SU-DHL-6 (cell line): ENCODE results near the gene GIMAP5.

Experiments used
- EZH2phosphoT487 ChIP-seq: fragments of 200-600 bp; sonication (generic), shearing (Covaris generic); conservative IDR thresholded peaks from 2 replicates; pipeline ENCODE4 v1.6.1; 2018; ENCODE audit warnings: mild to moderate bottlenecking, antibody characterized with exemption, low read length, moderate library complexity, mixed read lengths
- TF ChIP-seq, protein P1 (sequence below): fragments of 200-600 bp; sonication (generic); IDR thresholded peaks from one replicate; pipeline ENCODE4 v1.5.1; 2017; ENCODE audit warnings: antibody characterized with exemption, mild to moderate bottlenecking, low read length, moderate library complexity; ENCODE audit not compliant: insufficient read depth, poor library complexity, severe bottlenecking

DNA sequence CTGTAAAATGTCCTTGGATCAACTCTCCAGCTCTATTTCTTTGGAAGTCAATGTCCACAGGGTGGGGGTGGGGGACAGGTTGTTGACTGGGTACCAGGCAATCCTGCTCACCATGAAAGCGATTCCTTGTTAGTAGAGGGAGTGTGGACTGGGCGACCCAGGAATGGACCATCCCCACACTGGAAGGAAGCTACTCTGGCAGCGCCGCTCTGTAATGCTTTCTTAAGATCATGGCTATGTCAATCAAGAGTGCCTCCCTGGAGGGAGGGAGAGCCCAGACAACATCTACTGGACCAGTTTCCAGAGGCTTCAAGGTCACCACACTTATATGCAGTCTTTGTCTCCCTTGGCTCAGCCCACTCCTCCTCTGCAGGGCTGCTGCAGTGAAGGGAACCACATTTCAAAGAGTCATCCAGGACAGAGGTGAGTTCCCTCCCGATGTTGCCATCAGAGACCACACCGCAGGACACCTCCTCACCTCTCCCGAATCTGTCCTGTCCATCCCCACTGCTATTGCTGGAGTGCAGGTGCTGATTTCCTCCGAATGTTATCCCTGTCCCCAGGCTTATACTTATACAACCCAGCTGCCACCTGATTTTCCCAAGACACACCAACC, 6.9 kb downstream of the GIMAP5 start:
- TF ChIP-seq, protein P1, sequence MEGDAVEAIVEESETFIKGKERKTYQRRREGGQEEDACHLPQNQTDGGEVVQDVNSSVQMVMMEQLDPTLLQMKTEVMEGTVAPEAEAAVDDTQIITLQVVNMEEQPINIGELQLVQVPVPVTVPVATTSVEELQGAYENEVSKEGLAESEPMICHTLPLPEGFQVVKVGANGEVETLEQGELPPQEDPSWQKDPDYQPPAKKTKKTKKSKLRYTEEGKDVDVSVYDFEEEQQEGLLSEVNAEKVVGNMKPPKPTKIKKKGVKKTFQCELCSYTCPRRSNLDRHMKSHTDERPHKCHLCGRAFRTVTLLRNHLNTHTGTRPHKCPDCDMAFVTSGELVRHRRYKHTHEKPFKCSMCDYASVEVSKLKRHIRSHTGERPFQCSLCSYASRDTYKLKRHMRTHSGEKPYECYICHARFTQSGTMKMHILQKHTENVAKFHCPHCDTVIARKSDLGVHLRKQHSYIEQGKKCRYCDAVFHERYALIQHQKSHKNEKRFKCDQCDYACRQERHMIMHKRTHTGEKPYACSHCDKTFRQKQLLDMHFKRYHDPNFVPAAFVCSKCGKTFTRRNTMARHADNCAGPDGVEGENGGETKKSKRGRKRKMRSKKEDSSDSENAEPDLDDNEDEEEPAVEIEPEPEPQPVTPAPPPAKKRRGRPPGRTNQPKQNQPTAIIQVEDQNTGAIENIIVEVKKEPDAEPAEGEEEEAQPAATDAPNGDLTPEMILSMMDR: no peak
- TF ChIP-seq EZH2phosphoT487: no peak
